Spleen (tissue), 11 donors: ENCODE results near the gene CDC42BPB. TPM values are rescaled to one million over a fixed set of nuclear protein-coding genes. Genes with fewer than 3 reads are reported as not detected.
"Not testable (repeated sequence)": the region's sequence is repeated elsewhere in the genome, so short reads cannot be mapped to it uniquely, and the experiment has no call there.

Experiments
- DNase-seq: peaks from one replicate; pipeline ENCODE4 v3.0.0-alpha.2; 2020
- H3K27ac ChIP-seq, 8 donors: fragments of 200-600 bp; sonication (generic) in 7 of 8; 1 replicate in 4 of 8; 2 replicates in 4 of 8; pipeline versions ENCODE4 v1.5.0 to v1.8.0; 2016 to 2021; ENCODE audit warnings: inconsistent platforms in 4 of 8, mild to moderate bottlenecking in 4 of 8, moderate library complexity in 1 of 8
- H3K27me3 ChIP-seq, 7 donors: fragments of 200-600 bp; sonication (generic) in 6 of 7; replicated peaks in 1 of 7; 1 replicate in 4 of 7; 2 replicates in 3 of 7; pipeline versions ENCODE4 v1.5.0 to v1.8.0; 2016 to 2021; ENCODE audit warnings: inconsistent platforms in 3 of 7, mild to moderate bottlenecking in 1 of 7
- H3K36me3 ChIP-seq, 6 donors: fragments of 200-600 bp; sonication (generic) in 5 of 6; 1 replicate in 4 of 6; 2 replicates in 2 of 6; pipeline versions ENCODE4 v1.5.0 to v1.8.0; 2016 to 2021; ENCODE audit warnings: inconsistent platforms in 2 of 6
- H3K4me1 ChIP-seq, 6 donors: fragments of 200-600 bp; sonication (generic) in 5 of 6; 1 replicate in 3 of 6; 2 replicates in 3 of 6; pipeline versions ENCODE4 v1.5.0 to v1.8.0; 2016 to 2021; ENCODE audit warnings: inconsistent platforms in 3 of 6
- H3K4me3 ChIP-seq, 8 donors: fragments of 200-600 bp; sonication (generic) in 7 of 8; 1 replicate in 4 of 8; 2 replicates in 4 of 8; pipeline versions ENCODE4 v1.5.0 to v1.8.0; 2016 to 2021; ENCODE audit warnings: inconsistent platforms in 4 of 8, mild to moderate bottlenecking in 4 of 8, moderate library complexity in 2 of 8
- H3K9me3 ChIP-seq, 8 donors: fragments of 200-600 bp; sonication (generic) in 7 of 8; 1 replicate in 4 of 8; 2 replicates in 4 of 8; pipeline versions ENCODE4 v1.5.0 to v1.8.0; 2016 to 2021; ENCODE audit warnings: inconsistent platforms in 4 of 8
- POLR2A ChIP-seq, 3 donors: fragments of 450-650 bp; IDR thresholded peaks; one replicate each; pipeline ENCODE4 v1.5.1; 2017; ENCODE audit warnings: antibody characterized with exemption in 3 of 3, mild to moderate bottlenecking in 1 of 3
- POLR2AphosphoS5 ChIP-seq, 3 donors: sonication (generic); formaldehyde crosslinking; IDR thresholded peaks; one replicate each; pipeline ENCODE4 v1.5.1; 2017; ENCODE audit warnings: antibody characterized with exemption in 3 of 3
- WGBS, 5 donors: extraction: QIAGEN DNeasy Blood & Tissue Kit in 3 of 5; methylation state at CpG; one replicate each; pipeline versions ENCODE4 v1.1.5 to v1.1.7; 2013 to 2018; 5-methylcytosine and 5-hydroxymethylcytosine counted together
- intact Hi-C: fragments of 100-400 bp; cut with DNase I; formaldehyde crosslinking; loops from one replicate; pipeline ENCODE4 v1.15.0; 2023; ENCODE audit warnings: low total_unique reads
- polyA plus RNA-seq, 3 donors: library from polyadenylated mRNA; stranded (reverse); fragments of 200-250 nt; gene quantifications; one replicate each; pipeline ENCODE4 v1.2.1, GENCODE V29; 2013
- total RNA-seq, 7 donors: library from RNA; depleted of rRNA in 3 of 7; stranded (reverse); fragments of >200 nt in 3 of 7; fragmentation: NEBNext Ultra II Directional in 4 of 7; extraction: Animal tissue kit (Norgen Biotek cat#: 25700) in 4 of 7; gene quantifications; one replicate each; pipeline versions ENCODE4 v1.1.0 to v1.2.1, GENCODE V29; 2016 to 2021
- TF ChIP-seq, protein P1 (sequence below), 11 experiments: fragments of 200-600 bp in 7 of 11; fragments of 450-650 bp in 4 of 11; sonication (generic) in 4 of 11; IDR thresholded peaks in 8 of 11; conservative IDR thresholded peaks in 3 of 11; 1 replicate in 7 of 11; 2 replicates in 4 of 11; pipeline versions ENCODE4 v1.4.0 to v1.8.0; 2016 to 2021; ENCODE audit warnings: antibody characterized with exemption in 11 of 11, inconsistent platforms in 4 of 11, mild to moderate bottlenecking in 1 of 11
- donor health status: healthy with polysubstance abuse.
- donor health status: DM: no; HTN: no; CAD: no; lungs with moderate emphysema.
- donor health status: DM: no; HTN: no; CAD: no.
- donor health status: Bipolar disorder and iron deficiency.
- donor health status: healthy.
- donor health status: DM: no; HTN: no; CAD: no.
- donor health status: DM: yes; HTN: yes; CAD: no.

Gene CDC42BPB
- total and polyA plus RNA-seq, 10 donors, result 6.4 to 94.5 (median 77.8) TPM

DNA sequence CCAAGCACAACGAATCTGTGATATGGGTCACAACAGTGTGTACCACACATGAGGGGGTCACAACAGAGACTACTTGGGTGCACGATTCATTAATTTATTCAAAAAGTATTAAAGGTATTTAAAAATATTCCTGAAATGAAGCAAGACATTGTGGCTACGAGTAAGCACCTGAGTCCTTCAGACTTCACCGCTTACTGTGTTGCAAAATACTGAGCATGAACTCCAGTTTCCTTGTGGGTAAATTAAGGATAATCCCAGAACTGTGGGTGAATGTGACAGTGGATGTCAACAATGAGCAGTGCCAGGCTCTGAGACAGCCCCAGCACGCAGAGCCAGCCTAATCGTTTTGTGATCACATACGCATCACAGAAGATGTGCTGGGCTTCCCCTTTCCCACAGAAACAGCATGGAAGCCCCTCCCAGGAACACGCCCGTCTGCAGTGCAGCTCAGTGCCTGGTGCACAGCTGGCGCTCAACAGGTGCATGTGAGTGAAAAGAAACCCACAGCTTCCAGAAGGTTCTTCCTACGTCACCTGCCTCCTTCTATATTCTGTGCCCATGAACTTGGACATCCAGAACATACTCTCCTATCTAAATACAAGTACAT lies 29.1 kb downstream of the CDC42BPB start:
- Histone ChIP-seq H3K9me3 (no peaks in the 10 kb centered on the region), H3K4me1 (peaks cover 4 to 41% (median 22%) of the 10 kb centered on the region in 6 donors), H3K4me3 (no peak overlapping the region), H3K27ac (peak overlapping the region in 1 of 8 donors; percentile 45), H3K36me3 (no peaks in the 10 kb centered on the region), H3K27me3 (no peaks in the 10 kb centered on the region)
- peak in 1 of 3 donors; percentile 23 for TF ChIP-seq POLR2AphosphoS5 (IDR thresholded peaks at IDR 0.05)
- TF ChIP-seq, protein P1, sequence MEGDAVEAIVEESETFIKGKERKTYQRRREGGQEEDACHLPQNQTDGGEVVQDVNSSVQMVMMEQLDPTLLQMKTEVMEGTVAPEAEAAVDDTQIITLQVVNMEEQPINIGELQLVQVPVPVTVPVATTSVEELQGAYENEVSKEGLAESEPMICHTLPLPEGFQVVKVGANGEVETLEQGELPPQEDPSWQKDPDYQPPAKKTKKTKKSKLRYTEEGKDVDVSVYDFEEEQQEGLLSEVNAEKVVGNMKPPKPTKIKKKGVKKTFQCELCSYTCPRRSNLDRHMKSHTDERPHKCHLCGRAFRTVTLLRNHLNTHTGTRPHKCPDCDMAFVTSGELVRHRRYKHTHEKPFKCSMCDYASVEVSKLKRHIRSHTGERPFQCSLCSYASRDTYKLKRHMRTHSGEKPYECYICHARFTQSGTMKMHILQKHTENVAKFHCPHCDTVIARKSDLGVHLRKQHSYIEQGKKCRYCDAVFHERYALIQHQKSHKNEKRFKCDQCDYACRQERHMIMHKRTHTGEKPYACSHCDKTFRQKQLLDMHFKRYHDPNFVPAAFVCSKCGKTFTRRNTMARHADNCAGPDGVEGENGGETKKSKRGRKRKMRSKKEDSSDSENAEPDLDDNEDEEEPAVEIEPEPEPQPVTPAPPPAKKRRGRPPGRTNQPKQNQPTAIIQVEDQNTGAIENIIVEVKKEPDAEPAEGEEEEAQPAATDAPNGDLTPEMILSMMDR (IDR thresholded peaks at IDR 0.05 in 8 of 11, conservative IDR thresholded peaks at IDR 0.05 in 3 of 11), result no peak
- peak; percentile 66 for DNase-seq
- 65 to 78% (median 74%) methylated on average over 11 of the region's 11 CpGs for WGBS, 5 donors
- intact Hi-C loops, result no loop called here

- intact Hi-C loops, result no loop called here
- Histone ChIP-seq H3K27me3 (no peaks in the 10 kb centered on the region), H3K4me3 (no peak overlapping the region), H3K36me3 (no peaks in the 10 kb centered on the region), H3K9me3 (no peaks in the 10 kb centered on the region), H3K27ac (no peak overlapping the region), H3K4me1 (peaks cover 4 to 49% (median 28%) of the 10 kb centered on the region in 6 donors)
- 96 to 98% (median 97%) methylated on average over 3 of the region's 3 CpGs for WGBS, 5 donors
- no peak for TF ChIP-seq POLR2A (IDR thresholded peaks at IDR 0.05)
- no peak for TF ChIP-seq POLR2AphosphoS5 (IDR thresholded peaks at IDR 0.05)
- TF ChIP-seq, protein P1 (IDR thresholded peaks at IDR 0.05 in 8 of 11, conservative IDR thresholded peaks at IDR 0.05 in 3 of 11), result no peak
- DNase-seq, result no peak
Observed at GRCh38 chr14:103027451-103027850, 29.9 kb downstream of the CDC42BPB start.

- Histone ChIP-seq H3K4me1 (peaks cover 4 to 52% (median 33%) of the 10 kb centered on the region in 6 donors), H3K4me3 (no peak overlapping the region), H3K9me3 (no peaks in the 10 kb centered on the region), H3K27ac (no peak overlapping the region), H3K27me3 (no peaks in the 10 kb centered on the region), H3K36me3 (no peaks in the 10 kb centered on the region)
- intact Hi-C loops, result no loop called here
- DNase-seq, result no peak
- 84 to 94% (median 91%) methylated on average over 3 of the region's 3 CpGs for WGBS, 5 donors
- TF ChIP-seq POLR2A (IDR thresholded peaks at IDR 0.05), result no peak
- TF ChIP-seq POLR2AphosphoS5 (IDR thresholded peaks at IDR 0.05), result no peak
- TF ChIP-seq, protein P1 (IDR thresholded peaks at IDR 0.05 in 8 of 11, conservative IDR thresholded peaks at IDR 0.05 in 3 of 11), result no peak
Observed at GRCh38 chr14:103026988-103027387, 30.4 kb downstream of the CDC42BPB start.

DNA sequence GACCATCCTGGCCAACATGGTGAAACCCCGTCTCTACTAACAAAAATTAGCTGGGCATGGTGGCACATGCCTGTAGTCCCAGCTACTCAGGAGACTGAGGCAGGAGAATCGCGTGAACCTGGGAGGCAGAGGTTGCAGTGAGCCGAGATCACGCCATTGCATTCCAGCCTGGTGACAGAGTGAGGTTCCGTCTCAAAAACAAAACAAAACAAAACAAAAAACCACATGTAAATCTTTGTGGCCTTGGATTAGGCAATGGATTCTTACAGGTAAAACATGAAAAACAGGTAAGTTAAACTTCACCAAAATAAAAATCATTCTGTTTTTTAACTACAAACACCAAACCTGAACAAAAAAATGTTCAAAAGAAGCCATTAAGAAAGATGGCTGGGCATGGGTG lies 31.2 kb downstream of the CDC42BPB start:
- peaks cover 6 to 56% (median 38%) of the 10 kb centered on the region in 6 donors for H3K4me1 ChIP-seq
- H3K27me3 ChIP-seq, intact Hi-C loops, H3K36me3 ChIP-seq, H3K27ac ChIP-seq, DNase-seq, H3K4me3 ChIP-seq, H3K9me3 ChIP-seq: not testable (repeated sequence)
- 94 to 98% (median 97%) methylated on average over 6 of the region's 6 CpGs for WGBS, 5 donors
